Left lobe of liver (tissue), 2 donors: Measurements from ENCODE around the gene PGBD1. TPM values are rescaled to one million over a fixed set of nuclear protein-coding genes. Genes with fewer than 3 reads are reported as not detected.
"Not testable (repeated sequence)": the region's sequence is repeated elsewhere in the genome, so short reads cannot be mapped to it uniquely, and the experiment has no call there.

Source experiments
- ATAC-seq: fragments of 200-7000 bp; cut with Tn5 transposase; one replicate; pipeline ENCODE4 v1.9.1; 2020; ENCODE audit warnings: mild to moderate bottlenecking, moderate library complexity
- DNase-seq: peaks from one replicate; pipeline ENCODE4 v3.0.0-alpha.2; 2020; ENCODE audit warnings: low spot score
- total RNA-seq: library from RNA; stranded (reverse); gene quantifications from one replicate; pipeline ENCODE4 v1.2.1, GENCODE V29; 2021
- donor health status: DM: no; HTN: no; CAD: no; lungs with moderate emphysema.
- donor health status: DM: no; HTN: yes; CAD: no.

Gene PGBD1
- total RNA-seq, 1 donor from 2014 or later = 1.0 TPM

DNA sequence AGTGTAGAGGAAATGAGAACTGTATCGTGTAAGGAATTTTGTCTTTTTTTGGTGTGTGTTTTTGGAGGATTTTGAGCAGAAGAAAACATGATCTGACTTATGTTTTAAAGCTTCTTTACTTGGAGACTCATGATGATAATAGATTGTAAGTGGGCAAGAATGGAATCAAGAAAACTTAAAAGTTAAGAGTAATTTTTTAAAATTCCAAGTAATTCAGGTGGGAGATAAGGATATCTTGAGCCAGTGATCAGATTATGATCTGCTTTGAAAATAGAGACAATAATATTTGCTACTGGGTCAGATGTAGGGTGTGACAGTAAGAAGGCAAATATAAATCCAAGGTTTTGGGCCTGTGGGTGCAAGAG lies 13.7 kb upstream of the PGBD1 start:
- DNase-seq (no peak), ATAC-seq (no peak)

DNA sequence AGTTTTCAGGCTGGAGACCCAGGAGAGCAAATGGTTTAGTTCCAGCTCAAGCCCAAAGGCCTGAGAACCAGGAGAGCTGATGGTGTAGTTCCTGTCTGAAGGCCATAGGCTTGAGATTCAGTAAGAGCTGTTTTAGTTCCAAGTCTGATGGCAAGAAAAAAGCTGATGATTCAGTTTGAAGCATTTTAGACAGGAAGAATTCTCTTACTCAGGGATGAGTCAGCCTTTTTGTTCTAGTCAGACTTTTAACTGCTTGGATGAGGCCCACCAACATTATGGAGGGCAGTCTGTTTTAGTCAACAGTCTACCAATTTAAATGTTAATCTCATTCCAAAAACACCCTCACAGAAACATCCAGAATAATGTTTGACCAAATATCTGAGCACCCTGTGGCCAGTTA lies 11.9 kb upstream of the PGBD1 start:
- no peak for ATAC-seq
- DNase-seq = no peak

DNA sequence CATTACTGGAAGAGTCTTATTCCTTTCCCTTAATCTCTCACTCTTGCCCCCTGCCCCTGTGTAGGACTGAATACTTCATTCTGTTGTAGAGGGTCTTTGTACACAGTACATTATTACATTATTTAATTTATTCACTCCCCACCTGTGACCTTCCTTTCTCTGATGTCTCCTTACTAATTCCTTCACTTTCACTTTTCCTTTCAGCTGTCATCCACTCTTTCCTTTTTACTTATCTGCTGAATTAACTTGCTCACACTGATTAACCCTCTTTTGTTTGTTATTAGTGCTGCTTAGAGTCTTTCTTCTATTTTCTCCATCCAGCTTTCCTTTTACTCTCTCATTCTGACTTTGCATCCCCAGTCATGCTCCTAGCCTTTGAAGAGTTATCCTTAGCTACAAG lies 6.5 kb upstream of the PGBD1 start:
- no peak for DNase-seq
- no peak for ATAC-seq

DNA sequence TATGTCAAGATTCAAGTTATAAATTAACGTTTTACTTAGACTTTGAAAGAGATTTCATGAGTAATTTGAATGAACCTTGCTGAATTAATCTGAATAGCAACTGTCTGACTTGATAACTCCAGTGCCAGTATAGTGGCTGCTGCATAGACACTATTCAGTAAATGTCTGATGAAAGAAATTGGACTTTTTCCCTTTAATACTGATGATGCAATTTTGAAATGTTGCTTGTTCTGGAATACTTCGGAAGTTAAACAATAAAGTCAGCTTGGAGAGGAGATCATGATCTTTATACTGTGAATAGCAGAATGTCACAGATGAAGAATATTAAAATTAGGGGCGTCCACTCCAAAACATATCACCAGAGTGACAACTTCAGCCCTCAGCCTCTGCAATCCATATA lies 3.6 kb upstream of the PGBD1 start:
- peak; percentile 79 for ATAC-seq
- no peak for DNase-seq

DNA sequence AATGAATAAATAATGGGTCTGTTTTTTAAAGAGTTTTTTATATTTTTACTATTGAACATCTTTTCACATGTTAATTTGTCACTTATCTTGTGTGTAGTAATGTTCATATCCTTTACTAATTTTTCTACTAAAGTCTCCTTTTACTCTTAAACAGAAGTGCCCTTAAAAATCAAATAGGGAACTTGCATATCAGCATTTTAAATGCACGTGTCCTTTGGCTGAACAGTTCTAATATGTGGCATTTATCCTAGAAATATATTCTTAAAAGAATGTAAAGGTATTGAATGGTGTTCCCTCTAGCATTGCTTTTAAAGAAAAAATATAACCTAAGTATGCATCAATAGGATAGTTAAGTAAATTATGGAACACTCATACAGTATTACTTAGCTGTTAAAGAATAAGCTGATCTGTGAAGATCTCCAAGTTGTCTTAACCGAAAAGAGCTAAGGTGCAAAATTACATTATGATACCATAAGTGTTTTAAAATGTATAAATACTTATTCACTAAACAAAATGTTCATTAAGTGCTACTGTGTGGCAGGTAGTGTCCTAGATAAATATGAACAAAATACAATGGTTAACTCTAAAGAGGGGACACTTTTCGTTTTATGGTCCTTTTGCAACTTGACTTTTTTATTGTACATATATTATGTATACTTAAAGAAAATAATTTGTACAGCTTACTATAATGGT lies 631 bp upstream of the PGBD1 start:
- no peak for ATAC-seq

DNA sequence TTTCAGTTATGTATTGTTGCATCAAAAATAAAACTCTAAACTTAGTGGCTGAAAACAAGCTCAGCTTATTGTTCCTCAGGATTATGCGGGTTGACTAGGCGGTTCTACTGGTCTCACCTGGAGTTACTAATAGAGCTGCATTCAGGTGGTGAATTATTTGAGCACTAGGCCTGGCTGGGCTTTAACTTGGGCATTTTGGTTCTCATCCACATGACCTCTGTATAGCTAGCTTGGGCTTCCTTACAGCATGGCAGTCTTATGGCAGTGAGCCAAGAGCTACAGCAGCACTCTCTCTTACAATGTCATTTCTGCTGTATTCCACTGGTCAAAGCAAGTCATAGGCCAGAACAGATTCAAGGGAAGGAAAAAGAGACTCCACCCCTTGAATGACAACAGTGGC lies 1.6 kb downstream of the PGBD1 start:
- no peak for ATAC-seq
- no peak for DNase-seq

More for the DNA sequence above, 631 bp upstream of the PGBD1 start:
- DNase-seq = no peak

DNA sequence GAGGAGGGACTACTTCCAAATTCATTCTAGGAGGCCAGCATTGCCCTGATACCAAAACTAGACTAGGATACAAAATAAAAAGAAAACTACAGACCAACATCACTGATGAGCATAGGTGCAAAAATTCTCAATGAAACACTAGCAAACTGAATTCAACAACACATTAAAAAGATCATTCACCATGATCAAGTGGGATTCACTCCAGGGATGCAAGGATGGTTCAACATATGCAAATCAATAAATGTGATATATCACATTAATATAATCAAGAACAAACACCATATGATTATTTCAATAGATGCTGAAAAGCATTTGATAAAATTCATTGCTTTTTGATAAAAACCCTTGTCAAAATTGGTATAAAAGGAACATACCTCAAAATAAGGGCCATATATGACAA lies 10.2 kb downstream of the PGBD1 start:
- ATAC-seq (no peak), DNase-seq (no peak)

DNA sequence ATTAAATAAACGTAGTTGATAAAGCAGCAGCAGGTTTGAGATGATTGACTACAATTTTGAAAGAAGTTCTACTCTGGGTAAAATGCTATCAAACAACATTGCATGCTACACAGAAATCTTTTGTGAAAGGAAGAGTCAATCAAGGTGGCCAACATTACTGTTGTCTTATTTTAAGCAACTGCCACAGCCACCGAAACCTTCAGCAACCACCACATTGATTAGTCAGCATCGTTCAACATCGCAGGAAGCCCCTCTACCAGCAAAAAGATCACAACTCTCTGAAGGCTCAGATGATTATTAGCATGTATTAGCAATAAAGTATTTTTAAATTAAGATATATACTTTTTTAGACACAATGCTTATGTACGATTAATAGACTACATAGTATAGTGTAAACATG lies 14.0 kb downstream of the PGBD1 start:
- DNase-seq (no peak), ATAC-seq (no peak)

DNA sequence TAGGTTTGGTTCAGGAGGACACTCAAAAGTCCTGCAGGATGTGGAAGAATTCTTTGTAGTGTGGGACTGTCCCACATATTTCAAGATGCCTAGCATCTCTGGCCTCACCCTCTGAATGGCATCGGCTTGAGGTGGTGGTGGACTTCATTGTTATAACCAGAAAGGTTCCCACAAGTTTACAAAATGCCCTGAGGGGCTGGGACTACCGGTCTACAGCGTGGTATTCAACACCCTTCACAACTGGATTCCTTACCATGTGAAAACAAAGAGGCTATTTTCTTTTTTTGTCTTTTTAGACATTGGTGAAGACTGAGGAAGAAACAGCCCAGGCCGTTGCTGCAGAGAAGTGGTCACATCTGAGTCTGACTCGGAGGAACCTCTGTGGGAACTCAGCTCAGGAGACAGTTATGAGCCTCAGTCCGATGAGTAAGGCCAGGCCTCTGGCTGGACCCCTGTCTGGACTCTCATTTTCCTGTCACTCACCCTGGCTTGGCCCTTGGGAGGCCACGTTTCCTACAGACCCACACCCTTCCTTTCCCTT lies 15.2 kb downstream of the PGBD1 start:
- no peak for DNase-seq

DNA sequence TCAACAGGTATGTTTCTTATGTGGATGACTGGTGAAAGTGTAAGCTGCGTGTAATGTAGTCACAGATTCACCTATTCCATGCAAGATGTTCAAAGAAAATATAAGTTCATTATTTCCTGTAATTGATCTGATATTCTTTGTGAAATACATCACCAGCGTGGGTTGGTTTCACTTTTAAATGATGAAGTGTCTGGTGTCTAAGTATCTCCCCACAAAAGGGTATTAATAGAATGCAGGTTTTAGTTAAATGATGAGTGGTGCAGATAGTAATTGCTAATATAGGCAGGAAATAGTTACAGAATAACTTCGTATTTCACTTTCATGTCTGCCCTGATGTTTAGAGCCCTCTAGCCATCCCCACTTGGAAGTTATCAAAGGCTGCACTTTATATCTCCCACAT lies 22.2 kb downstream of the PGBD1 start:
- ATAC-seq (no peak), DNase-seq (no peak)

More for the DNA sequence above, 15.2 kb downstream of the PGBD1 start:
- no peak for ATAC-seq

DNA sequence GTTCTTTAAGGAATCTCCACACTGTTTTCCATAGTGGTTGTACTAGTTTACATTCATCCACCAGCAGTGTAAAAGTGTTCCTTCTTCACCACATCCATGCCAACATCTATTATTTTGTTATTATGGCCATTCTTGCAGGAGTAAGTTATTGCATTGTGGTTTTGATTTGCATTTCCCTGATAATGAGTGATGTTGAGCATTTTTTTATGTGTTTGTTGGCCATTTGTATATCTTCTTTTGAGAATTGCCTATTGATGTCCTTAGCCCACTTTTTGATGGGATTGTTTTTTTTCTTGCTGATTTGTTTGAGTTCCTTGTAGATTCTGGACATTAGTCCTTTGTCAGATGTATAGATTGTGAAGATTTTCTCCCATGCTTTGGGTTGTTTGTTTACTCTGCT lies 25.0 kb downstream of the PGBD1 start:
- not testable (repeated sequence) for ATAC-seq, DNase-seq

DNA sequence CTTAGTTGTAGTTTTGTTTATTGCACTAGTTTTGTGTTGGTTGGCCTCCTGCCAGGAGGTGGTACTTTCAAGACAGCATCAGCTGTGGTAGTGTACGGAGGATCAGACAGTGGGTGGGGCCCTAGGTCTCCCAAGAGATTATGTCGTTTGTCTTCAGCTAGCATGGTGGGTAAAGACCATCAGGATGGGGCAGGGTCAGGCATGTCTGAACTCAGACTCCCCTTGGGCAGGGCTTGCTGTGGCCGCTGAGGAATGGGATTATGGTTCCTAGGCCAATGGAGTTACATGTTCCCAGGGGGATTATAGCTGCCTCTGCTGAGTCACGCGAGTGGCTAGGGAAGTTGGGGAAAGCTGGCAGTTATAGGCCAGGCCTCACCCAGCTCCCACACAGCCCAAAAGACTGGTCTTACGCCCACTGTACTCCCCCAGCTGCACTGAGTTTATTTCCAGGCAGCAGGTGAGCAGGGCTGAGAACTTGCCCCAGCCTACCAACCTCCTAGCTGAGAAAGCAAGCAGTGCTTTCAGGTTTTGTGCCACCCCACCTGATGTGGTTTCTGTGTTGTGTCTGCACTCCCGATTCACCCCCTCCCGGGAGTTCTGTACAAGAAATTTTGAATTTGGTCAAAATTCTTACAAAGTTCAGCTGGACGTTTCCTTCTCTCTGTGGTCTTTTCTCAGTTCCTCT lies 29.9 kb downstream of the PGBD1 start:
- no peak for DNase-seq

DNA sequence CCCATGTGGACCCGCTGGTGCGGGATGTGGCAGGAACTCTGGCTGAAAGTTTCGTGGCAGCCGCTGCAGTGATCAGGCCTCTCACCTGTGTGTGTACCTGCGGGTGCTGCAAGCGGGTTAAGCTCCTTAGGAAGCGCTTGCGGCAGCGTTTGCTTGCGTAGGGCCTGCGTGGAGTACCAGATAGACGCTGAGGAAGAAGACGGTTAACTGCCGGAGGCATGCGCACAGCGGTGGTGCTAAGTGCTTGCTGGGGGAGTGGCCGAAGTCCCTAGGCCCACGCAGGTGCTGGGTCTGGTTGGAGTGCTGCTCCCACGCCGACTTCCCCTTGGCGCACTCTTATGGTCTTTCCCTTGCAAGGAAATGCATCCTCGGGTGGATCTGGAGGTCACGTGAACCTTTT lies 31.6 kb downstream of the PGBD1 start:
- DNase-seq = no peak
- ATAC-seq = no peak

More for the DNA sequence above, 29.9 kb downstream of the PGBD1 start:
- ATAC-seq = no peak

DNA sequence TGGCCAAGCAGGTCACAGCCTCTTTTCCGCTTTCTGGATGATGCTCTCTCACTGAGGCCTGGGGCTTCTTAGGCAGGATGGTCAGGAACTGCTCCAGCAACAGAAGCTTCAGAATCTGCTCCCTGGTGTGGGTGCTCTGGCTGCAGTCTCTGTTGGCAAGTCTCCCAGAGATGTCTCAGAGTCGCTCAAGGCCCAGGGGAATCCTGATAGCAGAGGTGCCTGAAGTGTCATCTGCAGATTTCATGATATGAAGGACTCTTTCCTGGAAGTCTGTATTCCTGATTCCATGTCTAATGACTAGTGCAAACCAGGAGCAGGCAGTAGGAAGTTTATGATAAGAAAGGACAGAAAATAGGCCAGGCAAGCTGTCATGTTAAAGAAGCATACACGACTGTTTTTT lies 34.3 kb downstream of the PGBD1 start:
- DNase-seq (no peak), ATAC-seq (no peak)

DNA sequence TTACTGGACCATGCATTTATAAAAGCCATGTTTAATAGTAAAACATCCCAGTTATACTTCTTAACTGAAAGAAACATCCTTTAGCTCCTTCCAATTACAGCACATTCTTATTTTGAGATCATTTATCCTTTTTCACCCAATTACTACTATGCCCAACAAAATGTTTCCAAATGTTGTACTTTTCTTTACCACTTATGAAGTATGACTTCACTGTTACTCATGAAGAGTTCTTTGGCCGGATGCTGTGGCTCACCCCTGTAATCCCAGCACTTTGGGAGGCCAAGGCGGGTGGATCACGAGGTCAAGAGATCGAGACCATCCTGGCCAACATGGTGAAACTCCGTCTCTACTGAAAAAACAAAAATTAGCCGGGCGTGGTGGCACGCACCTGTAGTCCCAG lies 36.5 kb downstream of the PGBD1 start:
- ATAC-seq, DNase-seq: not testable (repeated sequence)

DNA sequence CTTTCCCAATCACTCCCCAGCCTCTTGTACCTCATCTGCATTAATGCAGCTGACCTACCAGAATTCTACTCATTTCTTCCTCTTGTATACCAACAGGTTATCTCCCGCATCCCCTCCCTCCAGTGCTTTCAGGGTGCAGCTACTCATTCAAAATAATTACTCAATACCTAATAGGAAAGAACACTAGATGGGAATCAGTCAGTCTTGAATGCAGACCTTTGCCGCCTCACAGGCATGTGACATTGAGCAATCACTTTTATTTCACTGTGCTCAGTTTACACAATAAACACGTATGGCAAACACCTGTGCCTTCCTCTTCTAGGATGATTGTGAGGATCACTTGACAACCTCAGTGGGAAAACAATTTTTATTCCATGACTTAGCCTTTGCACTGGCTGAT lies 41.3 kb downstream of the PGBD1 start:
- no peak for DNase-seq
- peak; percentile 45 for ATAC-seq

DNA sequence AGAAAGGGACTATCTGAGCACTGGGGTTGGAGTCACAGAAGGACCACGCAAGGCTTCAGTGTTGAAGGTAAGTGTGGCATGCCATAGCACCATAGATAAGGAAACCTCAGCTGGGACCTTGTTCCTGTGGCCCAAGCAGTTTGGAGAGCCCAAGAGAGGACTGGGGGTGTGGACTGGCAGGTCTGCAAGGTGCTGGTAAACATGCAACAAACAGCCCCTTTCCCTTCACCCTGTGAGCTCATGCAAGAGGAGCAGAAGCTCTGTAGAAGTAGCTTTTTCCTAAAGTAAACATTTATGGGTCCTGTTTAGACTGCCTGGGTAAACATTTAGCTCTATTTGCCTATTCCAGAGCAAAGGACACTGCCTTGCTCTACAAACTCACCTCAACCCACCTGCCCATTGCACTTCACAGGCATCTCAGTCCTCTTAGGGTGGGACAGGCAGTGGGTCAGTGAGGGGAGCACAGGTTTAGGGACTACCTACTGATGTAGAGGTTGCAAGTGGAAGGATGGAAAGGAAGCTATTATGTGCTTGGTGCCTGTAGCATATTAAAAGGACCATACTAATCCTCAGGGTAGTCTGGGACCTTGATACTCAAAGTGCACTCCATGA lies 42.5 kb downstream of the PGBD1 start:
- no peak for DNase-seq
- ATAC-seq = peak; percentile 77

DNA sequence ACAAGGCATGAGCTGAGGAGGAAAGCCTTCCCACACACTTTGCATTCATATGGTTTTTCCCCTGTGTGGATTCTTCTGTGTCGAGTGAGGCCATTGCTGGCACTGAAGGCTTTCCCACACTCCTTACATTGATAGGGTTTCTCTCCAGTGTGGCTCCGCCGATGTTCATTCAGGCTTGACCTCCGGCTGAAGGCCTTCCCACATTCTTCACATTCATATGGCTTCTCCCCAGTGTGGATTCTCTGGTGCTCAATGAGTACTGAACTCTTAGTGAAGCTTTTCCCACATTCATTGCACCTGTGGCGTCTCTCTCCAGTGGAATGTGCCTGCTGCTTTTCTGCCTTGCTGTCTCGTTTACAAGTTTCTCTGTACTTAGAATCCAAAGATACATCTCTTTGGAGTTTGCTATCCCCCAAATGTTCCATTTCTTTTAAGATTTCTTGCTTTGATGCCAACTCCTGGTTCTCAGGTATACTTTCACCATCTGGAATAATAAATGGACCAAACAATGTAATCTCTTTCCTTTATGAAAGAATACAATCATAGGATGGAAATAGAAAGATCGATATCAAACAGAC lies 45.1 kb downstream of the PGBD1 start:
- ATAC-seq = no peak
- no peak for DNase-seq

DNA sequence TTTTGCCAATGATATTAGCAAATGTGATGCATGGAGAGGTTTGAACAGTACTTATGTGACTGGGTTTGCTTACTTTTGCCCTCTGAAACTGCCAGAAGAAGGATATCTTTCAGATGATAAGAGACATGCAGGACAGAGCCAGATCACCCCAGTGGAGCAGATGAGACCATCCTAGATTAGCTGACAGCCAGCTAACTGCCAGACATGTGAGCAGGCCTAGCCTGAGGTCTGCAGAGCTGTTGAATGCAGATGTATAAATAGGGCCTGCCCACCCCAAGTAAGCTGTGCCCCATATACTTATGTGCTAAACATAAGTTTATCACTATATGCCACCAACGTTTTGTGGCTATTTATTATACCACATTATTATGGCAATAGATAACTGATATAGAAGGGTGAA lies 48.7 kb downstream of the PGBD1 start:
- no peak for DNase-seq
- ATAC-seq = no peak

DNA sequence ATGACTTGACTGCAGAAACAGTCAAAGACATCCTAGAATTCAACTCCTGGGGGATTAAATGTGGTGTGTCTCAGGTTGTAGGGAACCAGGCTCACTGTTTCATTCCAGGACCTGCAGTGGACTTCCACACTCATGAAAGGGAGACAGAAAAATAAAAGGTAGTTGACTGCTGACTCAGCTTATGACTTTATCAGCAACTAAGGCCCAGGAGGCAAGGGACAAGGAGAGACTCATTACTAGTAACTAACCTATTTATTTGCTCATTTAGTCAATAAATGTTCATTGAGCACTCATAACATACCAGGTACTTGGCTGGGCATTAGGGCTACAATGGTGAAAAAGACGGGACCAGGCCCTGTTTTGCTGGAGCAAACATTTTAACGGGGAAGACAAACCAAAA lies 51.7 kb downstream of the PGBD1 start:
- no peak for ATAC-seq
- no peak for DNase-seq

DNA sequence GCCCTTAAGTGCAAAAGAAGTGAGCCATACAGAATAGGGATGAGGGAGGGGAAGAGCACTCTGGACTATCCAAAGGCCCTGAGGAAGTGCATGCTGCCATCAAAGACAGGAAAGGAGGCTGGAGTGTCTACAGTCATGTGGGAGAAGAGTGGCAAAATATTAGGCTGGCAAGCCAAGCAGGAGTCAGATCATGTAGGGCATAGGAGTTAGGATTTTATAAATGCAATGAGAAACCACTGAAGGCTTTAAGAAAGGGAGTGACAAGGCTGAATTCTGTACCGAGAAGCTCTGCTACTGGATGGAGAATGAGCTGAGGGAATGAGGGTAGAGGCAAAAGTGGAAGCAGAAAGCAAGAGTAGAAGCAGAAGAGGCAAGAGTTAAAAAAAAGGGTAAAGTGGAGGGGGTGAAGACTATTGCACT lies 52.2 kb downstream of the PGBD1 start:
- no peak for DNase-seq
- no peak for ATAC-seq
